ENCODE results near the gene CD81.

DNA sequence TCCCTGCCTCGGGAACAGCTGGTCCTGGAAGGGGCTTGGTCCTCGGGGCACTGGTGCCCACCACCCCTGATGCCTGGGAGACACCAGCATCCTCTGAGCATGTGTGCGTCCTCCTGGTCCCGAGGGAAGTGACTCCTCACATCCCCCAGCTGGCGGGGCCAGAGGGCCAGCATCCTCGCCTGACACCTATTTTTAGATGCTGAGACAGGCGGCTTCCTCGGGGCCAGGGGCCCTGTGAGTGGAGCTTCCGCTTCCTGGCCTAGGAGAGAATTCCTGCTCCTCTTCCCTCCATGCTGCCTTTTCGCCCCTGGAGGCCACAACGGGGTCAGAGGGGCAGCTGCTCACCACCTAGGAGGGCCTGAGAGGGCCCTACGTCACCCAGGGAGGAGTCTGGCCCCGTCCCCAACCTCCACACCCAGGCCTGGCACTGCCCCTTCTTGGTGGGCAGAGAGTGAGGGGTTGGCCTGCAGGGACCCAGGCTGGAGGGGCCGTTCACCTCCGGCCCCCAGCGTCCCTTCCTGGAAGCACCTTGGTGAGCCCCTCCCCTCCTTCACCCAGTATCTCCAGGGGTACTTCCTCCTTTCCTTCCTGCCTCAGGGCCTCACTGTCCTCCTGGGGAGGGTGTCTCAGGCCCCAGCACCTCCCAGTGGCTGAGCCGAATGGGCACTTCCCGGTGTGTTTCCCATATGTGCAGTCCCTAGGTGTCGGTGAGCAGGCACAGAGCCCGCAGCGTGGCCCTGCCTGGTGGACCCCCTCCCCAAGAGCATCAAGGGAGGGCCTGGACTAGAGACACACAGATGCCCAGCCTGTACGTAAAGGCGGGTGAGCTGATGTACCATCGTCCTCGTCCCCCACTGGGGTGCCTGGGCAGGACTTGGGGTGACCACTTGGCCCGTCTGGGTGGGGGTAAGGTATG lies 6.1 kb downstream of the CD81 start:
- TF ChIP-seq, protein P1, sequence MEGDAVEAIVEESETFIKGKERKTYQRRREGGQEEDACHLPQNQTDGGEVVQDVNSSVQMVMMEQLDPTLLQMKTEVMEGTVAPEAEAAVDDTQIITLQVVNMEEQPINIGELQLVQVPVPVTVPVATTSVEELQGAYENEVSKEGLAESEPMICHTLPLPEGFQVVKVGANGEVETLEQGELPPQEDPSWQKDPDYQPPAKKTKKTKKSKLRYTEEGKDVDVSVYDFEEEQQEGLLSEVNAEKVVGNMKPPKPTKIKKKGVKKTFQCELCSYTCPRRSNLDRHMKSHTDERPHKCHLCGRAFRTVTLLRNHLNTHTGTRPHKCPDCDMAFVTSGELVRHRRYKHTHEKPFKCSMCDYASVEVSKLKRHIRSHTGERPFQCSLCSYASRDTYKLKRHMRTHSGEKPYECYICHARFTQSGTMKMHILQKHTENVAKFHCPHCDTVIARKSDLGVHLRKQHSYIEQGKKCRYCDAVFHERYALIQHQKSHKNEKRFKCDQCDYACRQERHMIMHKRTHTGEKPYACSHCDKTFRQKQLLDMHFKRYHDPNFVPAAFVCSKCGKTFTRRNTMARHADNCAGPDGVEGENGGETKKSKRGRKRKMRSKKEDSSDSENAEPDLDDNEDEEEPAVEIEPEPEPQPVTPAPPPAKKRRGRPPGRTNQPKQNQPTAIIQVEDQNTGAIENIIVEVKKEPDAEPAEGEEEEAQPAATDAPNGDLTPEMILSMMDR (IDR thresholded peaks at IDR 0.05) = peak in 2 of 3 experiments; percentile 20 to 33
- no peak for TF ChIP-seq EP300 (IDR thresholded peaks at IDR 0.05)
- TF ChIP-seq POLR2A (IDR thresholded peaks at IDR 0.05; ENCODE audit: low read depth) = no peak

All from esophagus muscularis mucosa (tissue), 4 donors.